ENCODE results near the gene FAM32A.

DNA sequence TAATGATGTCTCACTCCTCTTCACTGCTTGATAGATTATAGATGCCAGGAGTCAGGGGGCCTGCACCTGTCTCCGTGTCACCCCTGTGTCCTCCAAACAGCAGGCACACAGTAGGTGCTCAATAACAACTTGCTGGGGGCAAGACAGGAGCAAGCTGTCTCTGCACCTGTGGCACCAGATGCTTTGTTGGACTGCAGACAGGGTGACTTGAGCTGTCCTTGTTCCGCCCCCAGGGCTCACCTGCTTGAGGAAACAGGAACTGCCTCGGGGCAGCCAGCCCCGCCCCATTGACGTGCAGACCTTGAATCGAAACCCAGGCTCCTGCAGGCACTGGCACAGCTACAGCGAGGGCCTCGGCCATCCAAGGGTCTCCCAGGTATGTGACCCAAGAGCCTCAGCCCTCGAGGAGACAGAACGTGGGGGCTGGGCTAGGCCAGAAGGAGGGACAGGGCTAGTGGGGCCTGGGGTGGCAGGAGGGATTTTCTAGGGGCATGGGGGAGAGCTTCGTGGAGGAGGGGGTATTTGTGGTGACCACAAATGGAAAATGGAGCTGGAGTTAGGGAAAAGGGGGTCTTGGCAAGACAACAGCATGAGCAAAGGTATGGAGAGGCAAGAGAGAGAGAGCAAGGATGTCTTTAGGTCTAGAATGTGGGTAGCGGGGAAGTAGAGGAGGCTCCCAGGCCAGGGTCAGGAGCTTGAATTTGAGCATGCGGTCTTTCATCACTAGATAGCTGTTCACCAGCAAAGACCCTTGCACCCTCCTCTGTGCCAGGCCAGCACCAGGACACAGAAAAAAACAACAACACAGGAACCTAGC lies 41.6 kb upstream of the FAM32A start, which contains the start of gene HSH2D:
- TF ChIP-seq EZH2 (IDR thresholded peaks at IDR 0.05; ENCODE audit: low read length, missing control alignments) = no peak
- TF ChIP-seq, protein P1, sequence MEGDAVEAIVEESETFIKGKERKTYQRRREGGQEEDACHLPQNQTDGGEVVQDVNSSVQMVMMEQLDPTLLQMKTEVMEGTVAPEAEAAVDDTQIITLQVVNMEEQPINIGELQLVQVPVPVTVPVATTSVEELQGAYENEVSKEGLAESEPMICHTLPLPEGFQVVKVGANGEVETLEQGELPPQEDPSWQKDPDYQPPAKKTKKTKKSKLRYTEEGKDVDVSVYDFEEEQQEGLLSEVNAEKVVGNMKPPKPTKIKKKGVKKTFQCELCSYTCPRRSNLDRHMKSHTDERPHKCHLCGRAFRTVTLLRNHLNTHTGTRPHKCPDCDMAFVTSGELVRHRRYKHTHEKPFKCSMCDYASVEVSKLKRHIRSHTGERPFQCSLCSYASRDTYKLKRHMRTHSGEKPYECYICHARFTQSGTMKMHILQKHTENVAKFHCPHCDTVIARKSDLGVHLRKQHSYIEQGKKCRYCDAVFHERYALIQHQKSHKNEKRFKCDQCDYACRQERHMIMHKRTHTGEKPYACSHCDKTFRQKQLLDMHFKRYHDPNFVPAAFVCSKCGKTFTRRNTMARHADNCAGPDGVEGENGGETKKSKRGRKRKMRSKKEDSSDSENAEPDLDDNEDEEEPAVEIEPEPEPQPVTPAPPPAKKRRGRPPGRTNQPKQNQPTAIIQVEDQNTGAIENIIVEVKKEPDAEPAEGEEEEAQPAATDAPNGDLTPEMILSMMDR (conservative IDR thresholded peaks at IDR 0.05 in 1 of 2, IDR thresholded peaks at IDR 0.05 in 1 of 2; ENCODE audit: low read depth in 1 of 2, low read length in 2 of 2) = no peak
